HG03175 (cell line): ENCODE results near the gene LCN1.
"Not testable (repeated sequence)": the region's sequence is repeated elsewhere in the genome, so short reads cannot be mapped to it uniquely, and the experiment has no call there.

Experiments
- ATAC-seq: cut with Tn5 transposase; IDR thresholded peaks from one replicate; pipeline ENCODE4 v1.9.1; 2021; ENCODE audit warnings: mild to moderate bottlenecking, moderate library complexity; ENCODE audit not compliant: unreplicated experiment

The LCN1 gene

DNA sequence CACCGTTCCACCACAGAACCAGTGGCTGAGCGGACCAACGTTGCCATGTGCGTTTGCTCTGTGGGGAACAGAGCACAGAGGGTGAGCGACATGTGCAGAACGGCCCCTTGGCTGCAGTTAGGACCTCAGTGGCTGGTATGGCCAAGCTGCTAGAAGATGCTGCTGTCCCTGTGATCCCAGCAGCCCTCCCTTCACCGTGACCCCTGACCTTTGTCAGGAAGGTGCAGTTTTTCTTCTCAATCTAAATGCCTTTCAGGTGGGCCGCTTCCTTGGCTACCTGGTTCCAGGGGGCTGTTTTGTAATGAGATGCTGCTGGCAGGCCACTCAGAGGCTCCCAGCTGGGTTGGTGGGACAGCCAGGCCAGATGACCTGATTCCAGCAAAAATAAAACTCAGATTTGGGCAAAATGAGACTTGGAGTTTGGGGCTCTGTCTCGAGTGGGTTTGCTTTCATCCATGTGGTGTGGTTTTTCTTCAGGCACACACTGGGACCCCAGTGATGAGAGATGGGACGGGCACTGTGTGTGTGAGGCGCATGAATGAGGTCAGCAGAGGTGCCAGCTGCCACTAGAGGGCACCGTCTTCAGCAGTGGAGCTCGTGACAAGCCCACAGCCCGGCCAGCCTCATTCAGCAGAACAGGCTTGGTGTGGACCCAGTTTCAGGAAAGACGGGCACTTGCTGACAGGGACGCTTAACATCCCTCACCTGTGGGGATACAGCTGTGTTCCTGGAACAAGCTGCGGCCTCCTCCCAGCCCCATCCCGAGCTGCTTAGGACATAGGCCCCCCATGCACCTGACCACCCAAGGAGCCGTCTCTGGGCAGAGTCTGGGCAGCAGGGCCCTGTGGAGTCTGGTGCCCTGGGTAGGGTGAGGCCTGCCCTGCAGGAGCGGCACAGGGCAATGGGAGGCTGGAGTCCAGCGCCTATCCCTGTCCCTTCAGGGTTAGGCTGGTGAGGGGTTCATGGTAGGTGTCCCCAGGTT is 16.7 kb upstream of the LCN1 start:
- ATAC-seq: no peak

DNA sequence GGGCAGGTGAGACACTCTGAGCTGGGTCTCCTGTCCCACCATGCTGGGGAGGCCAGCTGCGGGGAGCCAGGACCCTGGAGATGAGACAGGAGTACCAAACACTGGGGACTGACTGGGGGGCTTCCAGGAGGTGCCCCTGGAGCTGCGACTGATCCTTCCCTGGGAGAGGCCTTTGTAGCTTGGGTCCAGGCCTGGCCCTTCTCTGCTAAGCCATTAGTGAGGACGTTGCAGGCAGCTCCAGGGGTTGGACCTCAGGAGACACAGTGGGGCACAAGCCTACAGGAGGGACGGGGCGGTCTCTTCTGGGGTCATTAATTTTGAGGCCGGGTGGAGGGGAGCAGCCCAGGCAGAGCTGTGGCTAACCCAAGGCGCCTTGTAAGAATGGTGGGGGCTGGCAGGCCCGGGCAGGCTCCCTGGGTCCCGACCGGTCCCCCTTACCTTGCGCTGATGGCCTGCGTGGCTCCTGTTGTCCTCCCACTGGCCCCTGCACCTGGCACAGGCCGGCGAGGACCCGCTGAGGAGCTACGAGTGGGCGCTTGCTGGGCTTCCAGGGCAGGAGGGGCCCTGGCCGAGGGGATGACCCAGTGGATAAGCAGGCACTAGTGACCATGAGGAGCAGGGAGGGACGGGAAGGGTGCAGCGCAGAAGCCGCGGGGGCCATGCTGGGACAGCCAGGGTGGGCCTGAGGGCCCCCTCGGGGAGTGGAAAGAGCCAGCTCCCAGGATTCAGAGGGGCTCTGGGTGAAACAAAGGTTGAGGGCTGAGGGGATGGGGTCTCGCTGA is 15.6 kb upstream of the LCN1 start:
- no peak for ATAC-seq

DNA sequence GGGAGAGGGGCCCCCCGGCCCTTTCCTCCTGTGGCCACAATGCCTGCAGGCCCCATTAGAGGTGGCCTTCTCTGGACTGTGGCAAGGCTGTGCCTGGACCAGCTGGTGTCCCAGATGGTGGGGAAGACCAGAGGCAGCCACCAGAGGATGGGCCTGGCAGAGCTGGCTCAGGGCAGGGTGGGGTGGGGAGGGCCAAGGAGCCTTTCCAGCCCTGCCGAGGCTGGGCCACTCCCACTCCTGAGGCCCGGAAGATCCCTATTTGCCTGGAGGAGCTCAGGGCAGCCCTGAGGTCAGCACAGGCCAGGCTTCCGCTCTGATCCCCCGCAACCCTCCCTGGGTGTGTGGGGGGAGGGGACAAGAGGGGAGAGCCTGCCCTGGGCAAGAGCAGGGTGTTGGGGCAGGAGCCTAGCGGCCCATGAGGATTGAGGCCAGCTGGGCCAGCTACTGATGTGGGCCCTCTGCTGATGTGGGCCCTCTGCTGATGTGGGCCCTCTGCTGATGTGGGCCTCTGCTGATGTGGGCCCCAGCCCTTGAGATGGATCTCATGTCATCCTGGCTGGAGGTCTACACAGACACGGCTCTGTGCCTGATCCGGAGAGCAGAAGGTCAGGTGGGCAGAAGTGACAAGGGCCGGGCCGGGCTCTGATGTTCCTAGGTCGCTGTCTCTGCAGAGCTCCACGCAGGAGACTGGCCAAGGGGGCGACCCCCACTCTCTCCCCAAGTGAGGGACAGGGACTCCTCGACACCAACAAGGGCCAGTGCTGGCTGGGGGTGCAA is 14.7 kb upstream of the LCN1 start:
- no peak for ATAC-seq

DNA sequence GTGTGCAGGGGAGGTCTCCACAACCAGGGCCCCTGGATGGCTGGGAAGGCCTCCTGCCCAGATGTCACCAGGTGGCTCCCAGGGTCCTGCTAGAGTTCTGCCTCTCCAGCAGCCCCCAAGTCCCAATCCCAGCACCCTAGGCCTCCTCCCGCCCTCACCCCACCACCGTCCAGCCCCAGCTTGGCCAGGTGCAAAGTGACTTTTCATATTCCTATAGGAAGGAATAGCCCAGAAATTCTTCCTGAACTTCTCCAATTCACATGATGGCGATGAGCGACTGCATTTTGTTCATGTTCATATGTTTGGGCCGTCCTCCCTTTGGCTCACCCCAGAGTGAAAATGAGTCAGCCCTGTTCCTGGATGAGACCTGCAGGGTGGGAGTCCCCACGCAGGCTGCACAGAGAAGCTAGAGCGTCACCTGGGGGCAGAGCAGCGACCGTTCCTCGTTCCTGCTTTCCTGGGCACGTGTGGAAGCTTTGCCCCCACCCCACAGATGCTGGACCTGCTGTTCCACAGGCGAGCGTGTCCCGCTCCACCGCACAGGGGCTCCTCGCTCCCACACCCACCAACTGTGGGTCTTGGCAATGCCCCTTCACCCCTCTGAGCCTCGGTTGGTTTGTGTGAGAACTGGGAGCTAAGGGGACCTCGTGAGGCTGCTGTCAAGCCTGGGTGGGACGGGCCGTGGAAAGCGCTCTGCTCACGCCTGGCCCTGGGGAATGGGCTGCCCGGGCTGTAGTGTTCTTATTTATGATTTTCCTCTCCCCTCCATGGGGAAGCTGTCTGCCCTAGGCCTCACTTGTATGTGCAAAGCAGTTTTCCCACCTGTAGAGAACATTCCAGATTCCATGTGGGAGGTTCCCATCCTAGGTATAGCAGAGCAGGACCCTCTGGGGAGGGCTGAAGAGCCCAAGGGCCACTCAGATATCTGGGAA is 13.9 kb upstream of the LCN1 start:
- no peak for ATAC-seq

DNA sequence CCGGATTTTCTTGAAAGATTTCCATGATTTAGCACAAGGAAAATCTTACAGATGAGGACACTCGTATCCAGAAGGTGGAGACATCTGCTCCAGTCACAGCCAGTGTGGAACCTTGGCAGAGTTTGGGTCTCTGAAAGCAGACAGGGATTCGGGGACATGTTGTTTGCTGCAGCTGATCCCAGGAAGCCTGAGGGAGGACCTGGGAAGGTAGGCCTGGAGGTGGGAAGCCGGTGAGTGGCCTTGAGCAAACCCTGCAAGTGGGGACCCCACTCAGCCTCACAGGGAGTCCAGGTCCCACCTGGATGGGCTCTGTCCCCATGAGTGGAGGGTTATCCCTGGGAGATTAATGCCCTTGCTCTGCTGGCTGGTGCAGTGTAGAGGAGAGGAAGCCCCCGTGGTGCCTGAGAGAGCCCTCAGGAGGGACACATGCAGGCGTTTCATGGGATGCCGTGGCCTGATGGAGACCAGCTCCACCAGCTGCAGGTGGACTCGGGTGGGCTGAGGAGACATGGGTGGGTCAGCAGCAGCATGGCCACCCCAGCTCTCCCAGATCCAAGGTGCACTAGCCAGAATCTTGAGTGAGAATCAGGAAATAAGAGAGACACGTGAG is 12.9 kb upstream of the LCN1 start:
- ATAC-seq: no peak

DNA sequence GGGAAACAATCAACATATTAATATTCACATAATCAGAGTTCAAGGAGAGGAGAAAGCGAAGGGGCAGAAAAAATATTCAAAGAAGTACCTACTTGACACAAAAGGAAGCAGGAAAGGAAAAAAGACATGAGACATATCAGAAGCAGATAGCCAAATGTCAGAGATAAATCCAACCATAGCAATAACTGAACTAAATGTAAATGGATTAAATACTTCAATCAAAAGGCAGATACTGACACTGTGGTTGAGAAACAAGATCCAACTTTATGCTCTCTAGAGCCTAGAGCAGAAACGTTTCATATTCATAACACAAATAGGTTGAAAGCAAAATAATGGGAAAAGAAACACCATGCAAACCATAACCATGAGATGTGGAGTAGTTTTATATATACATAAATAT is 11.8 kb upstream of the LCN1 start:
- no peak for ATAC-seq

DNA sequence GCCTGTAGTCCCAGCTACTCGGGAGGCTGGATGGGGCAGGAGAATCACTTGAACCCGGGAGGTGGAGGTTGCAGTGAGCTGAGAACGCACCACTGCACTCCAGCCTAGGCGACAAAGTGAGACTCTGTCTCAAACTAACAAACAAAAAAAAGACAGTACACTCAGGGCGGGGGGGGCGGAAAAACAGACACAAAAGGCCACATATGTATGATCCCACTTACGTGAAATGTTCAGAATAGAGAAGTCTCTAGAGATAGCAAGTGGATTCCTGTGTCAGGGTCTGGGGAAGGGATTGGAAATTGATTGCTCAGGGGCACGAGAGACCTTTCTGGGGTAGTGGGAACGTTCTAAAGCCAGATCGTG is 9.0 kb upstream of the LCN1 start:
- no peak for ATAC-seq

DNA sequence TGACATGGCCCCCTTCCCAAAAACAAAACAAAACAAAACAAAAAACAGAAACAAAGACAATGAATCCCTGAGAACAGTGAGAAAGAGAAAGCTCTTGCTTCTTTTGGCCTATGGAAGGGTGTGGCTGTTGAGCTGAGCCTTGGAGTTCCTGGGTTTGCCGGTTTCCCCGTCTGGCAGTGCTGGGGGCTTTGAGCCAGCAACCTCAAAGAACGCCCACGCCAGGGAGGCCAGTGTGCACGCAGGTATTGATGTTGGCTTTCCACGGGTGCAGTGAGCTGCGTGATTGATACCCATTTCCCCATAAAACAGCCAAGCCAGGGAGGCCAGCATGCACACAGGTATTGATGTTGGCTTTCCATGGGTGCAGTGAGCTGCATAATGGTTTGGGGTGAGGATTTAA is 8.3 kb upstream of the LCN1 start:
- no peak for ATAC-seq

DNA sequence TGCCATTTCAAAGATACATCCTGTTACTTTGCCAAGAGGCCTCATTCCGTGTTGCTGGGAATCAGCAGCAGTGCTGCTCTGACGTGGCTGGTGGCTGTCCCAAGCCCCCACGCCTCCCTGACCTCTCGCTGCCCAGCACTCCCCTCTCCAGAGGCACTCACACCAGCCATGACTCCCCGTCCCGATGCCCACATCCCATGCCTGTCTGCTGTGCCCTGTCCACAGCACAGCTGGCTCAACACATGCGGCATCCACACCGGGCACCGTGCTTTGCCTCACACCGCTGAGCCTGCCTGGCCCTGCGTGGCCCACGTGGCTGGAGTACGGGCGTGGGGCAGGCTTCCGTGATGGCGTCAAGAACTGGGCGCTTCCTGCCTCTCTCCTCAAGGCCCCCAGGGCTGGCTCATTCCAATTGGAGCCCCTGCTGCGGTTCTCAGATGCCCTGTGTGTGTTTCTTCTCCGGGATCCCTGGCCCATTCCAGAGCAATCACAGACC is 7.8 kb upstream of the LCN1 start:
- ATAC-seq: no peak

DNA sequence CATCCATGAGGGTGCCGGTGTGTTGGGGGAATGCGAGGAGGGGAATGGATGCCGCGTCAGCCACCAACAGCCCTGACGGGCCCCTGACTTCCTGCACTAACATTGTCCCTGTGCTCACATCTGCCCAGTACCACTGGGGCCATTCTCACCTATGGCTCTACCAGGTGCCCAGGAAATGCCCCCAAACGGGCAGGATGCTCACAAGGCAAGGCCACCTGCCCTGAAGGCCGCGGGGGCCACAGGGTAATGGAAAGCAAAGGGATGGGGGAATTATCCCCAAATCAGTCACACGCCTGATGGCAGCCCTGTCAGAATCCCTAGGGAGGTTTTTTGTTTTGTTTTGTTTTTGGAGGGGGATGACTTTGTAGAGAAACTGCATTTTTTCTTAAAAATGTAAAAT is 7.3 kb upstream of the LCN1 start:
- not testable (repeated sequence) for ATAC-seq

DNA sequence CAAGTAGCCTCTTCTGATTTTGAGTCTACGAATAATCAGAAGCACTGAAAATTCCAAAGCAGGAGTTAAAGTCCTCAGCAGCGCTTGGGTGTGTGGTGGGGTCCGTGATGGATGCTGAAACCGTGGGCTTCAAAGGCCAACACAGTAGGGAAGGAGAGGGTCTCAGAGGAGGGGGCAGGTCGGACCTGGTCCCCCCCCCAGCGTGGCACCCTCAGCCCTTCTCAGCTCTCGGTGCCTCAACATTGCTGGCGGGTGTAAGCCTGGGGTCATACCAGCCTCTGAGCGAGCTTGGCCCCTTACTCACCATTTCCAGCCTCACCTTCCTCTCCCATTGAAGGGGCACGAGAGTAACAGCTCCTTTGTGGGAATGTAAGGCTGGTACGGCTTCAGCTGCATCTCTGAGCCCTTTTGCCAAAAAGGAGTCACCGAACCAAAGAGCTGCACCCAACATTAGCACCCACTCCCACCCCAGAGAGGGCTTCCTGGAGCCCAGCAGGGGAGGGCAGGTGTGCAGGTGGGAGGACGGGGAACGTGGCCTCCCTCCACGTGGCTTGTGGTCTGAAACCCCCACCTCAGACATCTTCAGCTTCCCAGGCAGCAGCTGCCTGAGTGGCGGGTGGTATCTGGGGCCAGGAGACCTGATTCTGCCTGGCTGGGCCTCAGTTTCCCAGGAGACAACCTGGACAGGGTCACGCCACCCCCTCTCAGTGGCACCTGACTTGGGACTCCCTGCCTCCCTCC is 6.7 kb upstream of the LCN1 start:
- no peak for ATAC-seq

DNA sequence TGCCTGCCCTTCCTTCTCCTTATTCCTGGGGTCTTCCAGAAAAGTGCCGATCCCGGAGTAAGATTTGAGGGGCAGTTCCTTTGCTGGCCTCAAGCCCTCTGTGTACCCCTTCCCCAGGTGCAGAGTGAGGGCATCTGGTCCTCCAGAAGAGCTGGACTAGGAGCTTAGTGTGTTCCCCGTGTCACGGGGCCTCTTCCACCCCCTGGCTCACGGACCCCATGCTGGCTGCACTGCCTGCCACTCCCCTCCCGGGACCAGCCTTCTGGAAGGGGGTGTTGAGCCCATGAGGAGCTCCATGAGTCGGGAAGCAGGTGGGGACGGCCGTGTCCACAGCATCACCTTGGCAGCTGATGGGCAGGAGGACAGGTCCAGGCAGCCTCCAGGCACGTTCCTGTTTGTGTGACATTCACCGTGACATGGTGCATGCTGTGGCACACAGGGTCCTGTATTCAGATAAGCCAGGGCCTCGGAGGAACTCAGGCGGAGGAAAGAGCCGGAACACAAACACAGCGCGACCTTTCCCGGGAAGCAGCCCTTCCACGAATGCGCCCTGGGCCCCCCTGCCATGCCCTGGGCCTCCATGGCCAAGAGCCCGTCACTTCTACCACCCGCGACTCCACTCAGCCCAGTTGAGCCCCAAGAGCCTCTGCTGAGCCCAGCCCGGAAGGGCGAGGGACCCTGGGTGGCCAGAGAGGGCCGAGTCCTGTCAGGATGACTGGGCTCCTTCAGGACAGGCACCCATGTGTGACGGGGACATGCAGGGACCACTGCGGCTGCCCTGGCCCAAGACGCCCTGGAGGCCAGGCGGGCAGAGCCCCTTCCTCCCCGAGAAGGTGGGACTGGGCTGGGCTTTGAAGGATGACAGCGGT is 5.9 kb upstream of the LCN1 start:
- ATAC-seq: no peak

DNA sequence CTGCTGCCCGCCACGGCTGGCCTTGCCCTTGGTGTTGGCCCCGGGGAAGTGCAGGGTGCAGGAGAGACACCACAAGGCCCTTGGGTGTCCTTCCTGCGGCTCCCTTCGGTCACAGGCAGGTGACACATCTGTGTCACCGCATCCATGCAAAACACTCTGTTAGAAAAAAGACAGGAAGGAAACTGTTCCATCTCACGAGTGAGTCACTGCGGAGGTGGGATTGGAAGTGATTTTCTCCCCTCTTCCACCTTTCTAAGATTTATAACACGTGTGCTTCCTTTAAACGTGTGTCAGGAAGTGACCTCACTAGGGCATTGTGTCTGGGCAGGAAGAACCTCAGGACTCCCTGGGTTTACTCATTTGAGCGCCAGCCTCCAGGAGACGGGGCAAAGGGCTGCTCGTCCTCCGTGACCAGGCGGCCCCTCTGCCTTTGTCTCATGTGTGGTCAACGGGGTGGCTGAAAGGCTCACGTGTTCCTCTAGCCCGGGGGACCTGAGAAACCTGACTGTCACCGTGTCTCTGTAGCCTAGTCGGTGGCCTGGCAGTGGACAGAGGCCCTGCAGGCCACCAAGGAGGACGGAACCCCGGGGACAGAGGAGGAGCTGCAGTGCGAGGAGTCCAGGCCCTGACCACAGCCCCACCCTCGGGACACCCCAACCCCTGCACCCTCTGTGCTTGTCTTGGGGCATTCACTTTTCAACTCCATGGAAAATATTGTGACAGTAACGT is 4.9 kb upstream of the LCN1 start:
- ATAC-seq: no peak

DNA sequence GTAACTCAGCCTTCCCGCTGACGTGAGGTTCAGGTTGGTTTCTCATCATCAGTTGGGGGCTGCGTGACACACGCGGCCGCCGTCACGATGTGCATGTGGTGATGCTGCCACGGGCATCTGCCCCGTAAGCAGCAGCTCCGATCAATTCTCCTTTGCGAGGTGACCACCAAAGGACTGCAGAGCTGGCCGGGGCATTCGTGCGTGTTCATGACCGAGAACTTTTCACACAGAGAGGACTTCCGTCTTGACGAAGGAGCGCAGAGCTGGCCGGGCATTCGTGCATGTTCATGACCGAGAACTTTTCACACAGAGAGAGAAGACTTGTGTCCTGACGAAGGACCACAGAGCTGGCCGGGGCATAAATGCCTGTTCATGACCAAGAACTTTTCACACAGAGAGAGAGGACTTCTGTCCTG is 3.8 kb upstream of the LCN1 start:
- no peak for ATAC-seq

DNA sequence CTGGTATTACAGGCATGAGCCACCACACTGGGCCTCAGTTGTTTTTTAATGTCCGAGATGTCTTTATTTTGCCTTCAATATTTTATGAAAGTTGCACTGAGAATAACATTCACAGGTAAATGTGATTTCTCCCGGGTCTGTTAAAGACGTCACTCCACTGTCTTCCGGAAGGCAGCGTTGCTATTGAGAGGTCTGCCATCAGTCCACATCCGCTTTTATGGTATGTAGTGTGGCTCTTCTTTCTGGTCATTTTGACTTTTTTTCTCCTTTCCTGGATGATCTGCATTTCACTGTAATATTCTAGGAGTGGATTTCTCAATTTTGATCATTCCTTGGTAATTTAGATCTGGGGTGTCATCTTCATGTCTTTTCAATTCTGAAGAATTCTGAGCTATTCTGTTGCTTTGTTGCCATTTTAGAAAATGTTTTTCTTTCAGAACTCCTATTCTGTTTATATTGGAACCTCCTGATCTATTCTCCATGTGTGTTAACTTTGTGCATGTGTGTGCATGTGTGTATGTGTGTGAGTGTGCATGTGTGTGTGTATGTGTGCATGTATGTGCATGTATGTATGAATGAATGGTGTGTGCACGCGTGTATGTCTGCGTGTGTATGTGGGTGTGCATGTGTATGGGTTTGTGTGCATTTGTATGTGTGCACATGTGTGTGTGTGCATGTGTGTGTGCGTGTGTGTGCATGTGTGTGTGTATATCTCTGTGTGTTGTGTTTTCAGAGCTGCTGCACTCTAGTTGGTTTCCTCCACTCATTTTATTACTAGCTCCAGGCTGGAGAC is 1.9 kb upstream of the LCN1 start:
- no peak for ATAC-seq

DNA sequence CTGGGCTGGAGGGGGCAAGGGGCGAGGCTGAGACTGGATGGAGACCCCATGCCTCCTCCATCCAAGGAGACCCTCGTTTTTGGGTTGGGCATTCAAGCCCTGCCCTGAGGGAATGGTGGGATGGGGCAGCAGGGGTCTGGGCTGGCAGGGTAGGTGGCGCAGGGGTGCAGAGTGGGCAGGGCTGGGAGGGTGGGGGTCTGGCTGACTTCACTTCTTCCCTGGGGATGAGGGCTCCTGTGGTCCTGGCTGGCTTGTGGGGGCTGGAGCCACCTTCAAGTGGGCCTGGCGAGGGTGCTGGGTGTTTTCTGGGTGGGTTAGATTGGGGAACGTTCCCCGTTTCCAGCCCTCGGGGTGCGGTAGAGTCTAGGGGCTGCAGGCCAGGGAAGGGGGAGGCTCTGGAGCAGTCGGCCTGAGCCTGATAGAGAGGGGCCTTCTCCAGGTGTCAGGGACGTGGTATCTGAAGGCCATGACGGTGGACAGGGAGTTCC is 412 bp downstream of the LCN1 start:
- no peak for ATAC-seq
